Fibroblast of skin of right quadriceps (primary cell): ENCODE results near the gene PDILT.
"Not testable (repeated sequence)": the region's sequence is repeated elsewhere in the genome, so short reads cannot be mapped to it uniquely, and the experiment has no call there.

Experiments
- DNase-seq: peaks from one replicate; pipeline ENCODE4 v3.0.0-alpha.2; 2013

Gene PDILT

GRCh38 chr16:20404637-20405036 is at the start of gene PDILT:
Gene PDILT, minus strand, starts transcription at chr16:20404737. Its CDS starts 5,437 bp downstream, at chr16:20399300.
- DNase-seq = no peak

- DNase-seq = not testable (repeated sequence)
Observed at GRCh38 chr16:20453633-20454032, 49.1 kb upstream of the PDILT start.

GRCh38 chr16:20451364-20451763 is 46.8 kb upstream of the PDILT start, which contains the start of gene ACSM2A:
Gene ACSM2A, plus strand, starts transcription at chr16:20451521. Its CDS starts 8,594 bp downstream, at chr16:20460115.
- DNase-seq = not testable (repeated sequence)

- DNase-seq = not testable (repeated sequence)
Observed at GRCh38 chr16:20446652-20447393, 42.3 kb upstream of the PDILT start.

GRCh38 chr16:20441859-20442258 is 37.3 kb upstream of the PDILT start:
- not testable (repeated sequence) for DNase-seq

DNA sequence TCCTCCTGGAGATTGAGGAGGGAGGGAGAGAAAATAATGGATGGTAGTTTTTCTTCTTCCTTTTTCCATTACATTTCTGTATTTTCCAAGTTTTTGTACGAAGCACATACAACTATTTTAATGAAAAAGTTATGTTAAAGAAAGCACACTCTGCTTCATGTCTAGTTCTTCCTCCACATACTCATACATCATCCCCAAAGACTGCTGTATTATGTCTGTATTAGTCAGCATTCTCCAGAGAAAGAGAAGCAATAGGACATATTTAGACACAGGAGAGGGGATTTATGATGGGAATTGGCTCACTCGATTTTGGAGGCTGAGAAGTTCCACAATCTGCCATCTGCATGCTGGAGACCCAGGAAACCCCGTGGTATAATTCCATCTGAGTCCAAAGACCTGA is 36.7 kb upstream of the PDILT start:
- no peak for DNase-seq

DNA sequence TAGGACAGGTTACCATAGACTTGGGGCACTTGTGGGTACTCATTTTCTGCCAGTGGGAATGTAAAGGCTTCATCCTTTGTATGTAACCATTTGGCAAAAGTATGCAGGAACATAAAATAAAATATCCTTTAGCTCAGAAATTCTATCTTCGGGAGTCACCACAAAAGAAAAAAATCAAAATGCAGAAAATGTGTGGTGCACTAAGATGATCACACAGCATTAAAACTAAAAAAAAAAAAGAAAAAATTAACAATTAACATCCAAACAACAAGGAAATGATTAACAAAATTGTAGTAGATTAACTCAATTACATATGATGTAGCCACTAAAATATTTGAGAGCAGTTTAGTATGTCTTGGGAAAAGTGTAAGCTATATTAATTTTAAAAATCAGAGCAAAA is 36.2 kb upstream of the PDILT start:
- not testable (repeated sequence) for DNase-seq

DNA sequence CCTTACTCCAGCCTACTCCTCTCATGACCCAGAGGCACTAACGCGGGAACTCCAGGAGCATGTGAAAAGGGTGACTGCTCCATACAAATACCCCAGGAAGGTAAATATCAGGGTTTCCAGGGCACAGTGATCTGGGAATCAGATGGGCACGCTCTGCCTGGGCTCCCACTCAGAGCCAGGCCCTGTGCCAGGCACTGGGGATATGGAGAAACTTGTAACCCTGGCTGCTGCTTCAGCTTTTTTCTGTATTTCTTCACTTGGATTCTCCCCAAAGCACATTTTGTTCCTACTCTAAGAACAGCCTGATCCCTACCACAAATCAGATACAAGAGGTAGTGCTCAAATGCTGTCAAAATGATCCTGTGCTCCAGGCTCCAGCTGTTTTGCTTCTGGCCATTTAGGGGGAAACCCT is 35.3 kb upstream of the PDILT start:
- not testable (repeated sequence) for DNase-seq

- not testable (repeated sequence) for DNase-seq
Observed at GRCh38 chr16:20438950-20439349, 34.4 kb upstream of the PDILT start.

DNA sequence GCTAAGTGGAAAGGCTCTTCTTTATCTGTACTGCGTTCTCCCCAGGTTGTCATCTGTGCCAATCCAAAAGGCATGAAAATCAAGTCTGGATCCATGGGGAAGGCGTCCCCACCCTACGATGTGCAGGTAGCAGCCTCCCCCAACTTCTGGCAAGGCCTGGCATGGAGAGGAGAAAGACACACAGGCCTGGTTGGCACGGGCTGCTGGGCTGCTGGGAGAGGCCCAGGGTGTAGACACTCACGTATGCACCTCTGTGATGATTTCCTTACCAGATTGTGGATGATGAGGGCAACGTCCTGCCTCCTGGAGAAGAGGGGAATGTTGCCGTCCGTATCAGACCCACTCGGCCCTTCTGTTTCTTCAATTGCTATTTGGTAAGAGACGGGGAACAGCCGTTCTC is 26.4 kb upstream of the PDILT start:
- DNase-seq = no peak

DNA sequence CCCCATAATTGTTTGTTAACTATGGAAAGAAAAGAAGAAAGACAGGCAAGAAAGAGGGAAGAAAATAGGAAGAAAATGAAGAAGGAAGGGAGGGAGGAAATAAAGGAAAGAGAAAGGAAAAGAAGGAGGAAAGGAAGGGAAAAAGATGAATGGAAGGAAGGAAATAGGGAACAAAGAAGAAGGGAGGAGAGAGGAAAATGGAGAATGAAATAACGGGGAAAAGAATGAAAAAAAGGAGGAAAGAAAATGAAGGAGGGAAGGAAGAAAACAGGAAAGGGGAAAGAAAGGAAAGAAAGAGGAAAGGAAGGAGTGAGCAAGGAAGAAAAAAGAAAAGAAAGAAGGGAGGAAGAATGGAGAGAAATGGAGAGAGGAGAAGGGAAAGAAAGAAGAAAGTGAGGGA is 25.9 kb upstream of the PDILT start:
- not testable (repeated sequence) for DNase-seq

- not testable (repeated sequence) for DNase-seq
Observed at GRCh38 chr16:20429499-20429898, 25.0 kb upstream of the PDILT start.

GRCh38 chr16:20427401-20427797 is 22.9 kb upstream of the PDILT start:
- not testable (repeated sequence) for DNase-seq

GRCh38 chr16:20424129-20424866 is 19.8 kb upstream of the PDILT start:
- DNase-seq = no peak

GRCh38 chr16:20423772-20424128 is 19.2 kb upstream of the PDILT start:
- not testable (repeated sequence) for DNase-seq

- not testable (repeated sequence) for DNase-seq
Observed at GRCh38 chr16:20421748-20422147, 17.2 kb upstream of the PDILT start.

DNA sequence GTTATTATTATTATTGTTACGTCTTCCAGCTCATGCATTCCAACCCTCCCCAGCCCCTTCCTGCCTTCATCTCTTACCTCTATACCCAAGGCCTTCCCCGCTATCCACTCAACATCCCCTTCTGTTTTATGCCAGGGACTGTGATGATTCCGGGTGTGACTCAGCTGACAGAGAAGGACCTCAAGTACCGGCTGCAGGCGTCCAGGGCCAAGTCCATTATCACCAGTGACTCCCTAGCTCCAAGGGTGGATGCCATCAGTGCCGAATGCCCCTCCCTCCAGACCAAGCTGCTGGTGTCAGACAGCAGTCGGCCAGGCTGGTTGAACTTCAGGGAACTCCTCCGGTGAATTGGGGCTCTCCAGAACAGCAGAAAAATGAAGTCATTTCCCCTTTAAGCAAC is 14.6 kb upstream of the PDILT start:
- DNase-seq = not testable (repeated sequence)

GRCh38 chr16:20415541-20415940 is 11.0 kb upstream of the PDILT start:
- DNase-seq = no peak

GRCh38 chr16:20411055-20411454 is 6.5 kb upstream of the PDILT start:
- no peak for DNase-seq

- no peak for DNase-seq
Observed at GRCh38 chr16:20410121-20410723, 5.7 kb upstream of the PDILT start.

GRCh38 chr16:20409398-20410120 is 5.0 kb upstream of the PDILT start, which contains the start of gene ACSM5:
Gene ACSM5, plus strand, starts transcription at chr16:20409534. Its CDS starts 1,951 bp downstream, at chr16:20411485.
- no peak for DNase-seq

DNA sequence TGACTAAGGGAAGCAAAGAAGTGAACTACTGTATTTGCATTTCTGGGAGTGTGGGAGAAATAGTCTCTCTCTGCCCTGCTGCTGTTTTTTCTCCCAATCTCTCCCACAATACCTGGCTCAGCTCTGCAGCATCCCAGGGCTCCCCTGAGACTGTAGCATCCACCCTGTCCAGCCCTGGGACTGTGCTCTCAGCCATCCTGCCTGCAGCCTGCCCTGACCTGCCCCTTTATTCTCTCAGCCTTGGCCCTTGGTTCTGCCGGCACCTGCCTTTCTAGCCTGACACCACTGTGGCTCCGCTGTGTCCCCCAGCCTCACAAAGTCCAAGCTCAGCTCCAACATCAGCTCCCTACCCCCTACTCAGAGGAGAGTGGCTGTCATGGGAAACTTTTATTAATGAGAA is 1.9 kb downstream of the PDILT start:
- DNase-seq = no peak

- no peak for DNase-seq
Observed at GRCh38 chr16:20401475-20402016, 3.0 kb downstream of the PDILT start.
